WTC11 (cell line): Measurements from ENCODE around the gene PARD3B. TPM values are rescaled to one million over a fixed set of nuclear protein-coding genes. Genes with fewer than 3 reads are reported as not detected.

ENCODE experiments used
- ATAC-seq: fragments of 200-7000 bp; cut with Tn5 transposase; 2 replicates; pipeline ENCODE4 v1.10.0; 2021; ENCODE audit warnings: mild to moderate bottlenecking, moderate library complexity
- CTCF ChIA-PET: fragments of 300-600 bp; sonication (Branson Sonifier 250); formaldehyde crosslinking; loops from one replicate; lab custom pipeline; 2021; ENCODE audit warnings: antibody characterized with exemption; lab: Charles Lee
- POLR2A ChIA-PET: fragments of 350-600 bp; sonication (Branson Sonifier 250); formaldehyde crosslinking; loops from one replicate; lab custom pipeline; 2021; ENCODE audit warnings: antibody characterized with exemption; lab: Charles Lee
- DNase-seq: peaks from one replicate; pipeline ENCODE4 v3.0.0; 2021; ENCODE audit warnings: low spot score
- H3K27ac Mint-ChIP-seq: 2 replicates; pipeline ENCODE4 v1.8.0; 2021; ENCODE audit warnings: mixed read lengths
- H3K27me3 Mint-ChIP-seq: 2 replicates; pipeline ENCODE4 v1.8.0; 2021; ENCODE audit warnings: low read depth, mild to moderate bottlenecking, moderate library complexity, mixed read lengths
- H3K36me3 Mint-ChIP-seq: 2 replicates; pipeline ENCODE4 v1.8.0; 2021; ENCODE audit warnings: mixed read lengths
- H3K4me1 Mint-ChIP-seq: 2 replicates; pipeline ENCODE4 v1.8.0; 2022; ENCODE audit warnings: mixed read lengths
- H3K4me3 Mint-ChIP-seq: 2 replicates; pipeline ENCODE4 v1.8.0; 2021; ENCODE audit warnings: mild to moderate bottlenecking, moderate library complexity, mixed read lengths
- H3K9me3 Mint-ChIP-seq: 2 replicates; pipeline ENCODE4 v1.8.0; 2021; ENCODE audit warnings: mixed read lengths
- ATF1 ChIP-seq: sonication (generic); formaldehyde crosslinking; IDR thresholded peaks from 2 replicates; pipeline ENCODE4 v1.8.1; 2023; ENCODE audit warnings: mild to moderate bottlenecking, moderate library complexity, missing genetic modification reagents
- ETV6 ChIP-seq: sonication (generic); formaldehyde crosslinking; IDR thresholded peaks from 2 replicates; pipeline ENCODE4 v1.8.1; 2022; ENCODE audit warnings: mild to moderate bottlenecking, missing genetic modification reagents
- GRHL2 ChIP-seq: fragments of 250-450 bp; sonication (Bioruptor Pico); IDR thresholded peaks from 2 replicates; pipeline ENCODE4 v1.8.0; 2022; ENCODE audit warnings: mild to moderate bottlenecking, moderate library complexity; ENCODE audit not compliant: insufficient replicate concordance, severe bottlenecking
- GTF2I ChIP-seq: fragments of 250-450 bp; sonication (Bioruptor Pico); conservative IDR thresholded peaks from 2 replicates; pipeline ENCODE4 v1.4.0; 2021; ENCODE audit warnings: mild to moderate bottlenecking
- HMGA2 ChIP-seq: fragments of 250-450 bp; sonication (Bioruptor Pico); IDR thresholded peaks from 2 replicates; pipeline ENCODE4 v1.4.0; 2021; ENCODE audit warnings: mild to moderate bottlenecking, moderate library complexity
- JUN ChIP-seq: sonication (generic); formaldehyde crosslinking; IDR thresholded peaks from 2 replicates; pipeline ENCODE4 v1.8.0; 2023; ENCODE audit warnings: mild to moderate bottlenecking, missing genetic modification reagents
- PRRX2 ChIP-seq: fragments of 250-450 bp; sonication (Bioruptor Pico); IDR thresholded peaks from 2 replicates; pipeline ENCODE4 v1.8.0; 2021; ENCODE audit warnings: mild to moderate bottlenecking
- SMAD3 ChIP-seq: sonication (generic); formaldehyde crosslinking; IDR thresholded peaks from 2 replicates; pipeline ENCODE4 v1.8.0; 2022; ENCODE audit warnings: missing genetic modification reagents, mild to moderate bottlenecking, borderline replicate concordance
- SMAD4 ChIP-seq: sonication (generic); formaldehyde crosslinking; IDR thresholded peaks from 2 replicates; pipeline ENCODE4 v1.8.0; 2022; ENCODE audit warnings: mild to moderate bottlenecking, missing genetic modification reagents
- ZNF138 ChIP-seq: sonication (generic); formaldehyde crosslinking; conservative IDR thresholded peaks from 2 replicates; pipeline ENCODE4 v1.8.1; 2022; ENCODE audit warnings: mild to moderate bottlenecking, moderate library complexity, missing genetic modification reagents
- ZNF396 ChIP-seq: fragments of 250-450 bp; sonication (Bioruptor Pico); IDR thresholded peaks from 2 replicates; pipeline ENCODE4 v1.8.0; 2021; ENCODE audit warnings: mild to moderate bottlenecking, moderate library complexity, borderline replicate concordance
- ZNF423 ChIP-seq: fragments of 250-450 bp; sonication (Bioruptor Pico); IDR thresholded peaks from 2 replicates; pipeline ENCODE4 v2.1.2; 2022; ENCODE audit warnings: mild to moderate bottlenecking, moderate library complexity
- ZNF671 ChIP-seq: fragments of 250-450 bp; sonication (Bioruptor Pico); IDR thresholded peaks from 2 replicates; pipeline ENCODE4 v1.8.0; 2021; ENCODE audit warnings: mild to moderate bottlenecking
- total RNA-seq: library from RNA; stranded (reverse); gene quantifications from 3 replicates; pipeline ENCODE4 v1.2.3, GENCODE V29; 2021
- TF ChIP-seq, protein P1 (sequence below): fragments of 250-450 bp; sonication (Bioruptor Pico); IDR thresholded peaks from 2 replicates; pipeline ENCODE4 v2.1.2; 2022; ENCODE audit warnings: mild to moderate bottlenecking, moderate library complexity
- TF ChIP-seq, protein P2 (sequence below): sonication (generic); formaldehyde crosslinking; IDR thresholded peaks from 2 replicates; pipeline ENCODE4 v1.8.1; 2023; ENCODE audit warnings: mild to moderate bottlenecking, missing genetic modification reagents, moderate library complexity
- TF ChIP-seq, protein P3 (sequence below): fragments of 250-450 bp; sonication (Bioruptor Pico); IDR thresholded peaks from 2 replicates; pipeline ENCODE4 v1.9.0; 2021; ENCODE audit warnings: mild to moderate bottlenecking
- TF ChIP-seq, protein P4 (sequence below): sonication (generic); formaldehyde crosslinking; IDR thresholded peaks from 2 replicates; pipeline ENCODE4 v1.8.1; 2023; ENCODE audit warnings: mild to moderate bottlenecking, moderate library complexity, missing genetic modification reagents
- TF ChIP-seq, protein P5 (sequence below): sonication (generic); formaldehyde crosslinking; IDR thresholded peaks from 2 replicates; pipeline ENCODE4 v1.8.0; 2023; ENCODE audit warnings: missing genetic modification reagents, mild to moderate bottlenecking, borderline replicate concordance
- TF ChIP-seq, protein P6 (sequence below): fragments of 250-450 bp; sonication (Bioruptor Pico); IDR thresholded peaks from 2 replicates; pipeline ENCODE4 v1.8.0; 2021; ENCODE audit warnings: mild to moderate bottlenecking
- TF ChIP-seq, protein P7 (sequence below): sonication (generic); formaldehyde crosslinking; IDR thresholded peaks from 2 replicates; pipeline ENCODE4 v1.8.0; 2023; ENCODE audit warnings: mild to moderate bottlenecking, missing genetic modification reagents

The PARD3B gene
- total RNA-seq, 1 experiment from 2014 or later, result 5.6 TPM

DNA sequence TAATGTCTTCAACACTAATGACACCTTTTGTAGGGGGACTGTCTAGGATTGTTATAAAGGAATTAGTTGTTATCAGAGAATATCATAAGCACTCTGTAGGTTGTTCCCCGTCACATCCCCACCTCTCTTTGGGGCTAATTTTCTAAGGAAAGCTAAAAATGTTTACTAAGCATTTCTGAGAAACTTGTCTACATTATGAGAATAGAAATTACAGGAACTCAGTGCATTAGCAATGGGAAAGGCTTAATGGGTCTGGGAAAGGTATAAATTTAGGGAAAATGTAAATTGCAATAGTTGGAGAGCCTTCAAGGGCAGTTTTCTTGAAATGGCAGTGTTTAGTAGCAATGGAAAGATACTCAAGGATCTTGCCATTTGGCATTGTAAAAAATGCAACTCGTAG is 879.8 kb downstream of the PARD3B start (continued):
- TF ChIP-seq, protein P1, sequence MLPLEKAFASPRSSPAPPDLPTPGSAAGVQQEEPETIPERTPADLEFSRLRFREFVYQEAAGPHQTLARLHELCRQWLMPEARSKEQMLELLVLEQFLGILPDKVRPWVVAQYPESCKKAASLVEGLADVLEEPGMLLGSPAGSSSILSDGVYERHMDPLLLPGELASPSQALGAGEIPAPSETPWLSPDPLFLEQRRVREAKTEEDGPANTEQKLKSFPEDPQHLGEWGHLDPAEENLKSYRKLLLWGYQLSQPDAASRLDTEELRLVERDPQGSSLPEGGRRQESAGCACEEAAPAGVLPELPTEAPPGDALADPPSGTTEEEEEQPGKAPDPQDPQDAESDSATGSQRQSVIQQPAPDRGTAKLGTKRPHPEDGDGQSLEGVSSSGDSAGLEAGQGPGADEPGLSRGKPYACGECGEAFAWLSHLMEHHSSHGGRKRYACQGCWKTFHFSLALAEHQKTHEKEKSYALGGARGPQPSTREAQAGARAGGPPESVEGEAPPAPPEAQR (CRISPR knock-in tag), result no peak
- TF ChIP-seq, protein P2, sequence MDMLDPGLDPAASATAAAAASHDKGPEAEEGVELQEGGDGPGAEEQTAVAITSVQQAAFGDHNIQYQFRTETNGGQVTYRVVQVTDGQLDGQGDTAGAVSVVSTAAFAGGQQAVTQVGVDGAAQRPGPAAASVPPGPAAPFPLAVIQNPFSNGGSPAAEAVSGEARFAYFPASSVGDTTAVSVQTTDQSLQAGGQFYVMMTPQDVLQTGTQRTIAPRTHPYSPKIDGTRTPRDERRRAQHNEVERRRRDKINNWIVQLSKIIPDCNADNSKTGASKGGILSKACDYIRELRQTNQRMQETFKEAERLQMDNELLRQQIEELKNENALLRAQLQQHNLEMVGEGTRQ (CRISPR knock-in tag), result no peak
- TF ChIP-seq, protein P3, sequence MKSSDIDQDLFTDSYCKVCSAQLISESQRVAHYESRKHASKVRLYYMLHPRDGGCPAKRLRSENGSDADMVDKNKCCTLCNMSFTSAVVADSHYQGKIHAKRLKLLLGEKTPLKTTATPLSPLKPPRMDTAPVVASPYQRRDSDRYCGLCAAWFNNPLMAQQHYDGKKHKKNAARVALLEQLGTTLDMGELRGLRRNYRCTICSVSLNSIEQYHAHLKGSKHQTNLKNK (CRISPR knock-in tag), result no peak
- TF ChIP-seq PRRX2, result no peak
- TF ChIP-seq, protein P4, sequence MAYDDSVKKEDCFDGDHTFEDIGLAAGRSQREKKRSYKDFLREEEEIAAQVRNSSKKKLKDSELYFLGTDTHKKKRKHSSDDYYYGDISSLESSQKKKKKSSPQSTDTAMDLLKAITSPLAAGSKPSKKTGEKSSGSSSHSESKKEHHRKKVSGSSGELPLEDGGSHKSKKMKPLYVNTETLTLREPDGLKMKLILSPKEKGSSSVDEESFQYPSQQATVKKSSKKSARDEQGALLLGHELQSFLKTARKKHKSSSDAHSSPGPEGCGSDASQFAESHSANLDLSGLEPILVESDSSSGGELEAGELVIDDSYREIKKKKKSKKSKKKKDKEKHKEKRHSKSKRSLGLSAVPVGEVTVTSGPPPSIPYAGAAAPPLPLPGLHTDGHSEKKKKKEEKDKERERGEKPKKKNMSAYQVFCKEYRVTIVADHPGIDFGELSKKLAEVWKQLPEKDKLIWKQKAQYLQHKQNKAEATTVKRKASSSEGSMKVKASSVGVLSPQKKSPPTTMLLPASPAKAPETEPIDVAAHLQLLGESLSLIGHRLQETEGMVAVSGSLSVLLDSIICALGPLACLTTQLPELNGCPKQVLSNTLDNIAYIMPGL (CRISPR knock-in tag), result no peak
- no peak for TF ChIP-seq ATF1 (CRISPR knock-in tag)
- no peak for TF ChIP-seq HMGA2 (CRISPR knock-in tag)
- TF ChIP-seq SMAD3, result no peak
- TF ChIP-seq, all 79 proteins: peak for 0

DNA sequence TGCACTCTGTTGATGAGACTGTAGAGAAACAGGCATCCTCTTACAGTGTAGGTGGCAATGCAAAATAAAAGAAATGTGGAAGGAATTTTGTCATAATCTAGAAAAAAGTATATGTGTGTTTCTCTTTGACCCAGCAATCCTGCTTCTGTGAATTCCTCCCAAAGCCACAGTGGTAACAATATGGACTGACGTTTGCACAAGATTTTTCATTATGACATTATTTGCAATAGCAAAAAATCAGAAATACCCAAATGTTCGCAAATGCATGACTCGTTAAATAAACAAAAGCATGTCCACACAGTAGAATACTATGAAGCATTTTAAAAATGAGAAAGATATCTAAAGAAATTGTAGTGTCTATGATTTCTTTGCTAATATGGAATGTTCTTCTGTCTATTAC is 881.8 kb downstream of the PARD3B start:
- DNase-seq (no peak), ATAC-seq (no peak)
- no peak overlapping the region for H3K4me3 Mint-ChIP-seq
- peaks cover 18% of the 10 kb centered on the region for H3K9me3 Mint-ChIP-seq
- H3K27me3 Mint-ChIP-seq, result no peaks in the 10 kb centered on the region
- CTCF ChIA-PET, result no interaction called here
- no peak overlapping the region for H3K27ac Mint-ChIP-seq
- H3K36me3 Mint-ChIP-seq, result no peaks in the 10 kb centered on the region
- H3K4me1 Mint-ChIP-seq, result peaks cover 20% of the 10 kb centered on the region
- POLR2A ChIA-PET, result no interaction called here
- TF ChIP-seq GRHL2, result no peak
- TF ChIP-seq JUN (CRISPR knock-in tag), result no peak
- TF ChIP-seq, protein P4 (CRISPR knock-in tag), result no peak
- no peak for TF ChIP-seq ETV6 (CRISPR knock-in tag)
- no peak for TF ChIP-seq ZNF671 (CRISPR knock-in tag)
- TF ChIP-seq, protein P5, sequence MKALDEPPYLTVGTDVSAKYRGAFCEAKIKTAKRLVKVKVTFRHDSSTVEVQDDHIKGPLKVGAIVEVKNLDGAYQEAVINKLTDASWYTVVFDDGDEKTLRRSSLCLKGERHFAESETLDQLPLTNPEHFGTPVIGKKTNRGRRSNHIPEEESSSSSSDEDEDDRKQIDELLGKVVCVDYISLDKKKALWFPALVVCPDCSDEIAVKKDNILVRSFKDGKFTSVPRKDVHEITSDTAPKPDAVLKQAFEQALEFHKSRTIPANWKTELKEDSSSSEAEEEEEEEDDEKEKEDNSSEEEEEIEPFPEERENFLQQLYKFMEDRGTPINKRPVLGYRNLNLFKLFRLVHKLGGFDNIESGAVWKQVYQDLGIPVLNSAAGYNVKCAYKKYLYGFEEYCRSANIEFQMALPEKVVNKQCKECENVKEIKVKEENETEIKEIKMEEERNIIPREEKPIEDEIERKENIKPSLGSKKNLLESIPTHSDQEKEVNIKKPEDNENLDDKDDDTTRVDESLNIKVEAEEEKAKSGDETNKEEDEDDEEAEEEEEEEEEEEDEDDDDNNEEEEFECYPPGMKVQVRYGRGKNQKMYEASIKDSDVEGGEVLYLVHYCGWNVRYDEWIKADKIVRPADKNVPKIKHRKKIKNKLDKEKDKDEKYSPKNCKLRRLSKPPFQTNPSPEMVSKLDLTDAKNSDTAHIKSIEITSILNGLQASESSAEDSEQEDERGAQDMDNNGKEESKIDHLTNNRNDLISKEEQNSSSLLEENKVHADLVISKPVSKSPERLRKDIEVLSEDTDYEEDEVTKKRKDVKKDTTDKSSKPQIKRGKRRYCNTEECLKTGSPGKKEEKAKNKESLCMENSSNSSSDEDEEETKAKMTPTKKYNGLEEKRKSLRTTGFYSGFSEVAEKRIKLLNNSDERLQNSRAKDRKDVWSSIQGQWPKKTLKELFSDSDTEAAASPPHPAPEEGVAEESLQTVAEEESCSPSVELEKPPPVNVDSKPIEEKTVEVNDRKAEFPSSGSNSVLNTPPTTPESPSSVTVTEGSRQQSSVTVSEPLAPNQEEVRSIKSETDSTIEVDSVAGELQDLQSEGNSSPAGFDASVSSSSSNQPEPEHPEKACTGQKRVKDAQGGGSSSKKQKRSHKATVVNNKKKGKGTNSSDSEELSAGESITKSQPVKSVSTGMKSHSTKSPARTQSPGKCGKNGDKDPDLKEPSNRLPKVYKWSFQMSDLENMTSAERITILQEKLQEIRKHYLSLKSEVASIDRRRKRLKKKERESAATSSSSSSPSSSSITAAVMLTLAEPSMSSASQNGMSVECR (CRISPR knock-in tag), result no peak

DNA sequence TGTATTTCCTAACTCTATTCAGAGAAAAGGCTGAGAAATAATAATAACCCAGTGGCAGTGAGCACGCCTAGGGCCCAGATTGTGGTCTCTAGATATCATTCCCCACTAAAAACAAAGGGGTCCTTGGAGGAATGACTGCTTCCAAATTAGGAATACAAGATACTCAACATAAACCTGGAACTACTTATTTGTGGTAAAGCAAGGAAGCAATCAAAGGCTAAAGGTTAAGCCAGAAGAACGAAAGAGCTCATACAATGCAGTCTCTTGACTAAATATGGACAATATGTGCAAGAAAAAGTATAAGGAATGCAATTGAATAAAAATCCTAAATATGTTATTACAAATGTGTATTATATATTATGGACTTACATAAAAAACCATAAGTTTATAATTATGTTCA is 883.5 kb downstream of the PARD3B start:
- H3K4me1 Mint-ChIP-seq, result peaks cover 20% of the 10 kb centered on the region
- DNase-seq, result no peak
- H3K27ac Mint-ChIP-seq, result no peak overlapping the region
- no peak for ATAC-seq
- no peaks in the 10 kb centered on the region for H3K27me3 Mint-ChIP-seq
- ChIA-PET POLR2A (no interaction called here), CTCF (no interaction called here)
- H3K4me3 Mint-ChIP-seq, result no peak overlapping the region
- peaks cover 4% of the 10 kb centered on the region for H3K9me3 Mint-ChIP-seq
- H3K36me3 Mint-ChIP-seq, result no peaks in the 10 kb centered on the region
- TF ChIP-seq ZNF138 (CRISPR knock-in tag), result no peak
- TF ChIP-seq, protein P6, sequence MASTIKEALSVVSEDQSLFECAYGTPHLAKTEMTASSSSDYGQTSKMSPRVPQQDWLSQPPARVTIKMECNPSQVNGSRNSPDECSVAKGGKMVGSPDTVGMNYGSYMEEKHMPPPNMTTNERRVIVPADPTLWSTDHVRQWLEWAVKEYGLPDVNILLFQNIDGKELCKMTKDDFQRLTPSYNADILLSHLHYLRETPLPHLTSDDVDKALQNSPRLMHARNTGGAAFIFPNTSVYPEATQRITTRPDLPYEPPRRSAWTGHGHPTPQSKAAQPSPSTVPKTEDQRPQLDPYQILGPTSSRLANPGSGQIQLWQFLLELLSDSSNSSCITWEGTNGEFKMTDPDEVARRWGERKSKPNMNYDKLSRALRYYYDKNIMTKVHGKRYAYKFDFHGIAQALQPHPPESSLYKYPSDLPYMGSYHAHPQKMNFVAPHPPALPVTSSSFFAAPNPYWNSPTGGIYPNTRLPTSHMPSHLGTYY (CRISPR knock-in tag), result no peak
- no peak for TF ChIP-seq PRRX2
- no peak for TF ChIP-seq GTF2I
- TF ChIP-seq, protein P7, sequence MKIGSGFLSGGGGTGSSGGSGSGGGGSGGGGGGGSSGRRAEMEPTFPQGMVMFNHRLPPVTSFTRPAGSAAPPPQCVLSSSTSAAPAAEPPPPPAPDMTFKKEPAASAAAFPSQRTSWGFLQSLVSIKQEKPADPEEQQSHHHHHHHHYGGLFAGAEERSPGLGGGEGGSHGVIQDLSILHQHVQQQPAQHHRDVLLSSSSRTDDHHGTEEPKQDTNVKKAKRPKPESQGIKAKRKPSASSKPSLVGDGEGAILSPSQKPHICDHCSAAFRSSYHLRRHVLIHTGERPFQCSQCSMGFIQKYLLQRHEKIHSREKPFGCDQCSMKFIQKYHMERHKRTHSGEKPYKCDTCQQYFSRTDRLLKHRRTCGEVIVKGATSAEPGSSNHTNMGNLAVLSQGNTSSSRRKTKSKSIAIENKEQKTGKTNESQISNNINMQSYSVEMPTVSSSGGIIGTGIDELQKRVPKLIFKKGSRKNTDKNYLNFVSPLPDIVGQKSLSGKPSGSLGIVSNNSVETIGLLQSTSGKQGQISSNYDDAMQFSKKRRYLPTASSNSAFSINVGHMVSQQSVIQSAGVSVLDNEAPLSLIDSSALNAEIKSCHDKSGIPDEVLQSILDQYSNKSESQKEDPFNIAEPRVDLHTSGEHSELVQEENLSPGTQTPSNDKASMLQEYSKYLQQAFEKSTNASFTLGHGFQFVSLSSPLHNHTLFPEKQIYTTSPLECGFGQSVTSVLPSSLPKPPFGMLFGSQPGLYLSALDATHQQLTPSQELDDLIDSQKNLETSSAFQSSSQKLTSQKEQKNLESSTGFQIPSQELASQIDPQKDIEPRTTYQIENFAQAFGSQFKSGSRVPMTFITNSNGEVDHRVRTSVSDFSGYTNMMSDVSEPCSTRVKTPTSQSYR (CRISPR knock-in tag), result no peak
- TF ChIP-seq ZNF423 (CRISPR knock-in tag), result no peak
- no peak for TF ChIP-seq SMAD4 (CRISPR knock-in tag)
- TF ChIP-seq JUN (CRISPR knock-in tag), result no peak
- TF ChIP-seq ZNF396 (CRISPR knock-in tag), result no peak
